GM21786 (cell line): Measurements from ENCODE around the gene NR6A1.
A peak's percentile ranks its signal among the peaks of the same experiment; 100 is the strongest.

ENCODE experiments used
- ATAC-seq: cut with Tn5 transposase; IDR thresholded peaks from one replicate; pipeline ENCODE4 v1.9.1; 2021; ENCODE audit not compliant: unreplicated experiment

NR6A1 gene

GRCh38 chr9:124495126-124496074 lies 275.7 kb downstream of the NR6A1 start:
- ATAC-seq = no peak

- ATAC-seq = peak; percentile 61
These were observed 277.2 kb downstream of the NR6A1 start for GRCh38 chr9:124493794-124494479.

- no peak for ATAC-seq
These were observed 277.9 kb downstream of the NR6A1 start for GRCh38 chr9:124493218-124493617.

GRCh38 chr9:124492818-124493217 lies 278.3 kb downstream of the NR6A1 start:
- ATAC-seq = no peak

- no peak for ATAC-seq
These were observed 279.8 kb downstream of the NR6A1 start for GRCh38 chr9:124491049-124491975.

GRCh38 chr9:124490004-124490403 lies 281.1 kb downstream of the NR6A1 start:
- no peak for ATAC-seq

- no peak for ATAC-seq
These were observed 281.9 kb downstream of the NR6A1 start for GRCh38 chr9:124489222-124489621.

- no peak for ATAC-seq
These were observed 282.4 kb downstream of the NR6A1 start for GRCh38 chr9:124488641-124489210.

- no peak for ATAC-seq
These were observed 283.6 kb downstream of the NR6A1 start for GRCh38 chr9:124487260-124488182.

- ATAC-seq = no peak
These were observed 284.3 kb downstream of the NR6A1 start for GRCh38 chr9:124486778-124487259.

GRCh38 chr9:124485936-124486335 lies 285.2 kb downstream of the NR6A1 start:
- no peak for ATAC-seq

- ATAC-seq = no peak
These were observed 285.9 kb downstream of the NR6A1 start for GRCh38 chr9:124485201-124485600.

GRCh38 chr9:124483481-124483880 lies 287.6 kb downstream of the NR6A1 start:
- ATAC-seq = no peak

- no peak for ATAC-seq
These were observed 288.6 kb downstream of the NR6A1 start for GRCh38 chr9:124482431-124483031.

GRCh38 chr9:124481115-124481514 lies 290.0 kb downstream of the NR6A1 start:
- ATAC-seq = no peak

GRCh38 chr9:124480621-124480981 lies 290.5 kb downstream of the NR6A1 start:
- ATAC-seq = no peak

- ATAC-seq = no peak
These were observed 291.0 kb downstream of the NR6A1 start for GRCh38 chr9:124479947-124480620.

GRCh38 chr9:124479371-124479770 lies 291.7 kb downstream of the NR6A1 start:
- ATAC-seq = no peak

- no peak for ATAC-seq
These were observed 292.8 kb downstream of the NR6A1 start for GRCh38 chr9:124478354-124478753.
